CD14-positive monocyte (primary cell): Measurements from ENCODE around the gene STRBP. TPM values are rescaled to one million over a fixed set of nuclear protein-coding genes. Genes with fewer than 3 reads are reported as not detected.
"Not testable (repeated sequence)": the region's sequence is repeated elsewhere in the genome, so short reads cannot be mapped to it uniquely, and the experiment has no call there.

Experiments used
- DNase-seq, 3 donors: peaks; one replicate each; pipeline ENCODE4 v3.0.0-alpha.2; 2011 to 2022
- H2AFZ ChIP-seq: 2 replicates; pipeline ENCODE4 v1.6.0; 2012; ENCODE audit warnings: mild to moderate bottlenecking, low read depth, low read length, inconsistent platforms; ENCODE audit not compliant: insufficient read depth, poor library complexity, severe bottlenecking
- H3K27ac ChIP-seq, 2 donors: 1 replicate in 1 of 2; 2 replicates in 1 of 2; pipeline ENCODE4 v1.5.1; 2012 to 2013; ENCODE audit warnings: low read length in 2 of 2, control low read depth in 1 of 2, inconsistent platforms in 1 of 2, low read depth in 1 of 2, mild to moderate bottlenecking in 1 of 2
- H3K27me3 ChIP-seq, 2 donors: one replicate each; pipeline versions ENCODE4 v1.6.0 to v1.6.1; 2011 to 2013; ENCODE audit warnings: low read length in 2 of 2; ENCODE audit not compliant: control insufficient read depth in 2 of 2, insufficient read depth in 2 of 2
- H3K36me3 ChIP-seq, 2 donors: replicated peaks in 1 of 2; 1 replicate in 1 of 2; 2 replicates in 1 of 2; pipeline versions ENCODE4 v1.5.1 to v1.6.1; 2012 to 2013; ENCODE audit warnings: low read length in 2 of 2, control low read depth in 1 of 2, inconsistent platforms in 1 of 2, mild to moderate bottlenecking in 1 of 2; ENCODE audit not compliant: insufficient read depth in 2 of 2, control insufficient read depth in 1 of 2
- H3K4me1 ChIP-seq, 2 donors: 1 replicate in 1 of 2; 2 replicates in 1 of 2; pipeline versions ENCODE4 v1.5.1 to v1.6.1; 2012 to 2013; ENCODE audit warnings: low read length in 2 of 2, control low read depth in 1 of 2, inconsistent platforms in 1 of 2, mild to moderate bottlenecking in 1 of 2, moderate library complexity in 1 of 2; ENCODE audit not compliant: insufficient read depth in 2 of 2, control insufficient read depth in 1 of 2
- H3K4me2 ChIP-seq: replicated peaks from 2 replicates; pipeline ENCODE3; 2012; ENCODE audit warnings: low read length, moderate library complexity, mild to moderate bottlenecking; ENCODE audit not compliant: poor library complexity, severe bottlenecking; ENCODE audit errors: extremely low read depth
- H3K4me3 ChIP-seq, 3 experiments: fragments of 200-600 bp in 1 of 3; sonication (generic) in 1 of 3; replicated peaks in 1 of 3; 1 replicate in 2 of 3; 2 replicates in 1 of 3; pipeline ENCODE4 v1.5.1; 2011 to 2013; ENCODE audit warnings: low read length in 3 of 3, mild to moderate bottlenecking in 3 of 3, control low read depth in 2 of 3, low read depth in 2 of 3, inconsistent platforms in 1 of 3, moderate library complexity in 1 of 3
- H3K79me2 ChIP-seq: 2 replicates; pipeline ENCODE4 v1.6.0; 2012; ENCODE audit warnings: mild to moderate bottlenecking, control low read depth, inconsistent platforms, low read length, moderate library complexity; ENCODE audit not compliant: insufficient read depth
- H3K9ac ChIP-seq: 2 replicates; pipeline ENCODE4 v1.6.0; 2017; ENCODE audit warnings: low read length, mild to moderate bottlenecking; ENCODE audit not compliant: insufficient read depth, poor library complexity, severe bottlenecking
- H3K9me3 ChIP-seq, 2 donors: replicated peaks in 1 of 2; 1 replicate in 1 of 2; 2 replicates in 1 of 2; pipeline versions ENCODE4 v1.5.1 to v1.6.1; 2012 to 2013; ENCODE audit warnings: low read length in 2 of 2, control low read depth in 1 of 2; ENCODE audit not compliant: control insufficient read depth in 1 of 2, insufficient read depth in 1 of 2
- H4K20me1 ChIP-seq: 2 replicates; pipeline ENCODE4 v1.6.0; 2012; ENCODE audit warnings: mild to moderate bottlenecking, low read length, control low read depth, moderate library complexity; ENCODE audit not compliant: insufficient read depth
- H3K27ac Mint-ChIP-seq, 7 donors: one replicate each; pipeline ENCODE4 v1.8.0; 2020; ENCODE audit warnings: mild to moderate bottlenecking in 7 of 7, mixed read lengths in 7 of 7, moderate library complexity in 6 of 7, inconsistent platforms in 2 of 7
- H3K27me3 Mint-ChIP-seq, 3 donors: one replicate each; pipeline ENCODE4 v1.8.0; 2021 to 2022; ENCODE audit warnings: low read depth in 3 of 3, mild to moderate bottlenecking in 3 of 3, mixed read lengths in 3 of 3, moderate library complexity in 3 of 3, inconsistent platforms in 1 of 3
- H3K36me3 Mint-ChIP-seq, 2 donors: one replicate each; pipeline ENCODE4 v1.8.0; 2020; ENCODE audit warnings: mixed read lengths in 2 of 2, inconsistent platforms in 1 of 2, mild to moderate bottlenecking in 1 of 2
- H3K4me1 Mint-ChIP-seq: one replicate; pipeline ENCODE4 v1.8.0; 2020; ENCODE audit warnings: mild to moderate bottlenecking, mixed read lengths
- H3K4me3 Mint-ChIP-seq, 2 donors: one replicate each; pipeline ENCODE4 v1.8.0; 2020; ENCODE audit warnings: mild to moderate bottlenecking in 2 of 2, mixed read lengths in 2 of 2, moderate library complexity in 1 of 2
- H3K9me3 Mint-ChIP-seq, 7 donors: one replicate each; pipeline ENCODE4 v1.8.0; 2020 to 2022; ENCODE audit warnings: mixed read lengths in 7 of 7, mild to moderate bottlenecking in 6 of 7, moderate library complexity in 6 of 7, inconsistent platforms in 2 of 7
- CTCF ChIP-seq: fragments of 200-600 bp; IDR thresholded peaks from one replicate; pipeline ENCODE4 v1.8.0; 2022; ENCODE audit warnings: antibody characterized with exemption, mild to moderate bottlenecking
- WGBS: methylation state at CpG from one replicate; pipeline ENCODE4 v1.1.5; 2013; ENCODE audit warnings: missing lambda C conversion rate; ENCODE audit not compliant: insufficient coverage; 5-methylcytosine and 5-hydroxymethylcytosine counted together
- intact Hi-C, 2 donors: fragments of 100-400 bp; cut with micrococcal nuclease; formaldehyde crosslinking; loops; one replicate each; pipeline versions ENCODE4 v1.15.0 to v1.15.1; 2023
- polyA plus RNA-seq, 3 donors: library from polyadenylated mRNA; depleted of rRNA in 1 of 3; unstranded in 2 of 3; stranded (reverse) in 1 of 3; fragments of 300-500 nt in 2 of 3; fragments of >200 nt in 1 of 3; fragmentation: Illumina TruSeq in 2 of 3; gene quantifications; 1 replicate in 2 of 3; 2 replicates in 1 of 3; pipeline ENCODE4 v1.2.3, GENCODE V29; 2012 to 2021

Gene STRBP
- polyA plus RNA-seq, 3 donors = 0.97 to 1.9 (median 1.9) TPM

- no peaks in the 10 kb centered on the region for H3K4me1 Mint-ChIP-seq
- H3K4me1 ChIP-seq = no peaks in the 10 kb centered on the region
- H3K79me2 ChIP-seq = no peaks in the 10 kb centered on the region
- H3K27me3 Mint-ChIP-seq = peaks cover 0 to 8% (median 1%) of the 10 kb centered on the region in 3 donors
- no peak overlapping the region for H3K4me3 Mint-ChIP-seq
- H3K9me3 ChIP-seq = no peaks in the 10 kb centered on the region
- H3K27me3 ChIP-seq = peaks cover 0 to 4% of the 10 kb centered on the region in 2 donors
- H4K20me1 ChIP-seq = no peaks in the 10 kb centered on the region
- H3K27ac Mint-ChIP-seq = no peak overlapping the region
- no peak overlapping the region for H2AFZ ChIP-seq
- intact Hi-C loops = no loop called here
- H3K4me3 ChIP-seq = no peak overlapping the region
- 77% methylated on average over 6 of the region's 10 CpGs for WGBS
- no peak overlapping the region for H3K27ac ChIP-seq
- H3K9me3 Mint-ChIP-seq = peaks cover 0 to 6% (median 4%) of the 10 kb centered on the region in 7 donors
- H3K36me3 ChIP-seq = no peaks in the 10 kb centered on the region
- TF ChIP-seq CTCF = no peak
- no peaks in the 10 kb centered on the region for H3K36me3 Mint-ChIP-seq
- no peak overlapping the region for H3K4me2 ChIP-seq
- no peak overlapping the region for H3K9ac ChIP-seq
- DNase-seq = no peak
These were observed 14.1 kb upstream of the STRBP start for GRCh38 chr9:123282362-123283047.

- Histone ChIP-seq H4K20me1 (no peaks in the 10 kb centered on the region), H3K27me3 (peaks cover 0 to 4% of the 10 kb centered on the region in 2 donors), H3K4me2 (no peak overlapping the region), H3K79me2 (no peaks in the 10 kb centered on the region), H3K36me3 (no peaks in the 10 kb centered on the region), H3K9me3 (no peaks in the 10 kb centered on the region), H3K9ac (no peak overlapping the region), H3K4me1 (no peaks in the 10 kb centered on the region), H3K4me3 (no peak overlapping the region), H2AFZ (no peak overlapping the region), H3K27ac (no peak overlapping the region)
- Mint-ChIP-seq H3K4me1 (no peaks in the 10 kb centered on the region), H3K4me3 (no peak overlapping the region), H3K27me3 (peaks cover 0 to 8% (median 1%) of the 10 kb centered on the region in 3 donors), H3K36me3 (no peaks in the 10 kb centered on the region), H3K27ac (no peak overlapping the region), H3K9me3 (peaks cover 0 to 6% (median 4%) of the 10 kb centered on the region in 7 donors)
- no peak for DNase-seq
- intact Hi-C loops = no loop called here
- 61% methylated on average over 4 of the region's 9 CpGs for WGBS
- TF ChIP-seq CTCF = no peak
These were observed 13.4 kb upstream of the STRBP start for GRCh38 chr9:123281659-123282350.

- no CpG with 5 or more reads among the region's 4 CpGs for WGBS
- H3K4me1 ChIP-seq, H3K27ac Mint-ChIP-seq, H2AFZ ChIP-seq, H3K4me1 Mint-ChIP-seq, H3K27me3 ChIP-seq, H3K4me3 Mint-ChIP-seq, H3K9me3 ChIP-seq, H3K36me3 Mint-ChIP-seq, H3K27ac ChIP-seq, H3K4me2 ChIP-seq, H3K36me3 ChIP-seq, DNase-seq, H3K9ac ChIP-seq, H3K79me2 ChIP-seq, H3K27me3 Mint-ChIP-seq, H4K20me1 ChIP-seq, H3K4me3 ChIP-seq, H3K9me3 Mint-ChIP-seq: not testable (repeated sequence)
- intact Hi-C loops = loop anchor here in 1 of 2 donors (10.0 kb wide), 1 partner anchor 66 kb away; no protein-coding TSS in a partner anchor
These were observed 10.6 kb upstream of the STRBP start for GRCh38 chr9:123278879-123279493.
